HCT116 (cell line): ENCODE data around the gene CTTN. TPM values are rescaled to one million over a fixed set of nuclear protein-coding genes. Genes with fewer than 3 reads are reported as not detected.

Source experiments
- ATAC-seq: fragments of 200-7000 bp; cut with Tn5 transposase; 2 replicates; pipeline ENCODE4 v1.9.1; 2020; ENCODE audit warnings: mild to moderate bottlenecking, moderate library complexity
- BruUV-seq: library from RNA; stranded (reverse); fragments of 400-500 nt; replicated peaks from 2 replicates; lab custom pipeline; 2021; lab: Mats Ljungman, UMichigan
- CTCF ChIA-PET: fragments of 300-600 bp; sonication (Branson Sonifier 250); formaldehyde crosslinking; loops from one replicate; lab custom pipeline; 2021; ENCODE audit warnings: antibody characterized with exemption; lab: Charles Lee
- POLR2A ChIA-PET: fragments of 300-600, 350-600 bp; sonication (Branson Sonifier 250); formaldehyde crosslinking; loops from one replicate; lab custom pipeline; 2021; ENCODE audit warnings: antibody characterized with exemption; lab: Charles Lee
- RAD21 ChIA-PET, 2 experiments: fragments of 300-600 bp; sonication (Branson Sonifier 250); formaldehyde crosslinking; loops; one replicate each; lab custom pipeline; 2023; ENCODE audit warnings: low total read pairs in 2 of 2; ENCODE audit not compliant: uncharacterized antibody in 2 of 2, unreplicated experiment in 2 of 2, low non-redundant PET in 1 of 2; lab: Charles Lee
- DNase-seq: peaks from one replicate; pipeline ENCODE4 v3.0.0-alpha.2; 2010; ENCODE audit warnings: low read depth, low spot score
- H2AFZ ChIP-seq: fragments of 200-600 bp; shearing (Covaris generic), sonication (generic); 2 replicates; pipeline ENCODE4 v1.6.1; 2017; ENCODE audit warnings: low read depth, mixed run types, mixed read lengths, antibody characterized with exemption, low read length; ENCODE audit not compliant: poor library complexity, severe bottlenecking
- H3K27ac ChIP-seq: 2 replicates; pipeline ENCODE4 v1.5.1; 2012; ENCODE audit warnings: low read depth, low read length
- H3K27me3 ChIP-seq: fragments of 200-600 bp; sonication (generic); 2 replicates; pipeline ENCODE4 v1.6.1; 2016; ENCODE audit warnings: mixed run types, low read length, mixed read lengths; ENCODE audit not compliant: insufficient read depth
- H3K36me3 ChIP-seq, 2 experiments: fragments of 200-500 bp in 1 of 2; fragments of 200-600 bp in 1 of 2; sonication (Bioruptor generic) in 1 of 2; sonication (generic) in 1 of 2; 2 replicates each; pipeline versions ENCODE4 v1.5.1 to v1.6.1; 2014 to 2016; ENCODE audit warnings: low read length in 2 of 2, inconsistent platforms in 1 of 2, mixed read lengths in 1 of 2, mixed run types in 1 of 2; ENCODE audit not compliant: insufficient read depth in 2 of 2, control insufficient read depth in 1 of 2
- H3K4me1 ChIP-seq, 2 experiments: fragments of 200-600 bp in 1 of 2; sonication (generic) in 1 of 2; 2 replicates each; pipeline versions ENCODE4 v1.5.1 to v1.6.1; 2012 to 2017; ENCODE audit warnings: low read length in 2 of 2, inconsistent platforms in 1 of 2, mild to moderate bottlenecking in 1 of 2, mixed read lengths in 1 of 2, mixed run types in 1 of 2, moderate library complexity in 1 of 2; ENCODE audit not compliant: insufficient read depth in 2 of 2, control insufficient read depth in 1 of 2
- H3K4me2 ChIP-seq: fragments of 200-600 bp; sonication (generic); 2 replicates; pipeline ENCODE4 v1.6.1; 2017; ENCODE audit warnings: mixed run types, low read length, mixed read lengths
- H3K4me3 ChIP-seq, 2 experiments: fragments of 200-600 bp in 1 of 2; sonication (generic) in 1 of 2; replicated peaks in 1 of 2; 2 replicates each; pipeline ENCODE4 v1.5.1; 2011 to 2016; ENCODE audit warnings: low read length in 2 of 2, control low read depth in 1 of 2, low read depth in 1 of 2, mild to moderate bottlenecking in 1 of 2, mixed read lengths in 1 of 2, mixed run types in 1 of 2
- H3K79me2 ChIP-seq: fragments of 200-600 bp; sonication (generic); 2 replicates; pipeline ENCODE4 v1.6.1; 2017; ENCODE audit warnings: mild to moderate bottlenecking, mixed run types, low read length, moderate library complexity, mixed read lengths; ENCODE audit not compliant: insufficient read depth
- H3K9ac ChIP-seq: fragments of 200-600 bp; sonication (generic); 2 replicates; pipeline ENCODE4 v1.6.1; 2016; ENCODE audit warnings: low read length, mixed read lengths
- H3K9me2 ChIP-seq: fragments of 200-600 bp; sonication (generic), shearing (Covaris generic); 2 replicates; pipeline ENCODE4 v1.6.1; 2017; ENCODE audit warnings: mixed run types, mild to moderate bottlenecking, moderate library complexity; ENCODE audit not compliant: insufficient read depth
- H3K9me3 ChIP-seq, 2 experiments: fragments of 200-500 bp in 1 of 2; fragments of 200-600 bp in 1 of 2; sonication (Bioruptor generic) in 1 of 2; sonication (generic) in 1 of 2; 2 replicates each; pipeline ENCODE4 v1.6.1; 2014 to 2017; ENCODE audit warnings: low read length in 2 of 2, mixed read lengths in 2 of 2, inconsistent platforms in 1 of 2, low read depth in 1 of 2, mild to moderate bottlenecking in 1 of 2, mixed run types in 1 of 2, moderate library complexity in 1 of 2; ENCODE audit not compliant: control insufficient read depth in 1 of 2, insufficient read depth in 1 of 2
- H4K20me1 ChIP-seq: fragments of 200-600 bp; sonication (generic), shearing (Covaris generic); 2 replicates; pipeline ENCODE4 v1.6.1; 2017; ENCODE audit warnings: mixed run types, mild to moderate bottlenecking, moderate library complexity; ENCODE audit not compliant: insufficient read depth
- CTCF ChIP-seq, 3 experiments: fragments of 200-600 bp in 1 of 3; sonication (generic) in 1 of 3; IDR thresholded peaks in 2 of 3; conservative IDR thresholded peaks in 1 of 3; 2 replicates each; pipeline ENCODE4 v1.5.1; 2012 to 2017; ENCODE audit warnings: low read depth in 2 of 3, low read length in 2 of 3, antibody characterized with exemption in 1 of 3, borderline replicate concordance in 1 of 3, control low read depth in 1 of 3, mild to moderate bottlenecking in 1 of 3, mixed read lengths in 1 of 3, mixed run types in 1 of 3, moderate library complexity in 1 of 3; ENCODE audit not compliant: insufficient read depth in 1 of 3
- ELF1 ChIP-seq: IDR thresholded peaks from 2 replicates; pipeline ENCODE4 v1.6.1; 2012; ENCODE audit warnings: low read depth, borderline replicate concordance
- EZH2phosphoT487 ChIP-seq: fragments of 200-600 bp; IDR thresholded peaks from 2 replicates; pipeline ENCODE4 v1.6.1; 2018; ENCODE audit warnings: antibody characterized with exemption, borderline replicate concordance
- FOSL1 ChIP-seq: IDR thresholded peaks from 2 replicates; pipeline ENCODE4 v1.6.1; 2012; ENCODE audit warnings: low read depth
- POLR2A ChIP-seq: IDR thresholded peaks from 2 replicates; pipeline ENCODE4 v1.7.0; 2011; ENCODE audit warnings: borderline replicate concordance; ENCODE audit not compliant: insufficient read depth, insufficient read length; ENCODE audit errors: extremely low read depth
- POLR2AphosphoS5 ChIP-seq: IDR thresholded peaks from 2 replicates; pipeline ENCODE4 v1.6.1; 2011; ENCODE audit warnings: mild to moderate bottlenecking, low read depth, low read length, moderate library complexity
- RAD21 ChIP-seq: IDR thresholded peaks from 2 replicates; pipeline ENCODE4 v1.6.1; 2012; ENCODE audit warnings: low read depth, mild to moderate bottlenecking
- SIN3A ChIP-seq: IDR thresholded peaks from 2 replicates; pipeline ENCODE4 v1.6.1; 2012; ENCODE audit warnings: low read depth
- TCF7L2 ChIP-seq: IDR thresholded peaks from 2 replicates; pipeline ENCODE4 v1.7.0; 2011; ENCODE audit warnings: borderline replicate concordance, inconsistent platforms; ENCODE audit not compliant: insufficient read depth, insufficient read length; ENCODE audit errors: extremely low read depth
- intact Hi-C: fragments of 100-400 bp; cut with micrococcal nuclease; formaldehyde crosslinking; loops from 2 replicates; pipeline ENCODE4 v1.10.0; 2022
- total RNA-seq: library from RNA; stranded (reverse); gene quantifications from one replicate; pipeline ENCODE4 v1.2.1, GENCODE V29; 2021; ENCODE audit not compliant: unreplicated experiment
- TF ChIP-seq, protein P1 (sequence below): IDR thresholded peaks from 2 replicates; pipeline ENCODE4 v1.6.1; 2012
- TF ChIP-seq, protein P2 (sequence below): IDR thresholded peaks from 2 replicates; pipeline ENCODE4 v1.6.1; 2012; ENCODE audit warnings: low read depth
- TF ChIP-seq, protein P3 (sequence below): IDR thresholded peaks from 2 replicates; pipeline ENCODE4 v1.6.1; 2012

CTTN gene
- total RNA-seq, 1 experiment from 2014 or later: 249 TPM

DNA sequence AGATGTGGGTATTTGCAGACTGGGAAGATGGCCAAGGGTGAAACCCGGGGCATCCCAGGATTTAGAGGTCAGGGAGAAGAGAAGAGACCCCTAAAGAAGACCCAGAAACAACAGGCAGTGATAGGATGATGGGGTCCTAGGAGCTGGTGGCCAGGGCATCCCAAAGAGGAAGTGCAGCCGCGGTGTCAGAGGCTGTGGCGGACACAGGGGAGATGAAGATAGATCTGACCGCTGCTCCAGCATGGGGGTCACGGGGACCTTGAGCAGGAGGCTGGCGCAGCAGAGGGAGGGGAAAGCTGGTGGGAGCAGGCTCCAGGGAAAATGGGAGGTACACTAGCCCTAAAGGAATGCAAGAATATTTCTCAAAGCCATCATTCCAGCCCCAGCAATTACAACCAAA lies 47.3 kb downstream of the CTTN start:
- 0 out of 4 replicates have a peak, but pooled peaks cover 0 to 2% of the 10 kb centered on the region in 2 experiments for H3K36me3 ChIP-seq
- peaks cover 0 to 22% of the 10 kb centered on the region in 2 experiments; a peak in 1 of 4 replicates for H3K9me3 ChIP-seq
- no peak overlapping the region for H3K27ac ChIP-seq
- ChIA-PET POLR2A (no interaction called here), CTCF (no interaction called here), RAD21 (no interaction called here)
- H3K4me3 ChIP-seq: no peak overlapping the region
- intact Hi-C loops: no loop called here
- H3K27me3 ChIP-seq: no peaks in the 10 kb centered on the region
- no peak overlapping the region for H3K4me2 ChIP-seq
- no peaks in the 10 kb centered on the region for H3K79me2 ChIP-seq
- no peak overlapping the region for H3K9ac ChIP-seq
- no peak overlapping the region for H2AFZ ChIP-seq
- H4K20me1 ChIP-seq: no peaks in the 10 kb centered on the region
- no peak for TF ChIP-seq CTCF (IDR thresholded peaks at IDR 0.05 in 2 of 3, conservative IDR thresholded peaks at IDR 0.05 in 1 of 3; ENCODE audit: borderline replicate concordance in 1 of 3, insufficient read depth in 1 of 3, low read depth in 2 of 3, low read length in 2 of 3)
- TF ChIP-seq, protein P1, sequence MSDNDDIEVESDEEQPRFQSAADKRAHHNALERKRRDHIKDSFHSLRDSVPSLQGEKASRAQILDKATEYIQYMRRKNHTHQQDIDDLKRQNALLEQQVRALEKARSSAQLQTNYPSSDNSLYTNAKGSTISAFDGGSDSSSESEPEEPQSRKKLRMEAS: no peak
- no peak for TF ChIP-seq TCF7L2
- TF ChIP-seq ELF1: no peak
- no peak for TF ChIP-seq EZH2phosphoT487
- no peak for TF ChIP-seq RAD21
- TF ChIP-seq POLR2AphosphoS5: no peak
- no peak for TF ChIP-seq FOSL1
- TF ChIP-seq SIN3A: no peak
- TF ChIP-seq, protein P2, sequence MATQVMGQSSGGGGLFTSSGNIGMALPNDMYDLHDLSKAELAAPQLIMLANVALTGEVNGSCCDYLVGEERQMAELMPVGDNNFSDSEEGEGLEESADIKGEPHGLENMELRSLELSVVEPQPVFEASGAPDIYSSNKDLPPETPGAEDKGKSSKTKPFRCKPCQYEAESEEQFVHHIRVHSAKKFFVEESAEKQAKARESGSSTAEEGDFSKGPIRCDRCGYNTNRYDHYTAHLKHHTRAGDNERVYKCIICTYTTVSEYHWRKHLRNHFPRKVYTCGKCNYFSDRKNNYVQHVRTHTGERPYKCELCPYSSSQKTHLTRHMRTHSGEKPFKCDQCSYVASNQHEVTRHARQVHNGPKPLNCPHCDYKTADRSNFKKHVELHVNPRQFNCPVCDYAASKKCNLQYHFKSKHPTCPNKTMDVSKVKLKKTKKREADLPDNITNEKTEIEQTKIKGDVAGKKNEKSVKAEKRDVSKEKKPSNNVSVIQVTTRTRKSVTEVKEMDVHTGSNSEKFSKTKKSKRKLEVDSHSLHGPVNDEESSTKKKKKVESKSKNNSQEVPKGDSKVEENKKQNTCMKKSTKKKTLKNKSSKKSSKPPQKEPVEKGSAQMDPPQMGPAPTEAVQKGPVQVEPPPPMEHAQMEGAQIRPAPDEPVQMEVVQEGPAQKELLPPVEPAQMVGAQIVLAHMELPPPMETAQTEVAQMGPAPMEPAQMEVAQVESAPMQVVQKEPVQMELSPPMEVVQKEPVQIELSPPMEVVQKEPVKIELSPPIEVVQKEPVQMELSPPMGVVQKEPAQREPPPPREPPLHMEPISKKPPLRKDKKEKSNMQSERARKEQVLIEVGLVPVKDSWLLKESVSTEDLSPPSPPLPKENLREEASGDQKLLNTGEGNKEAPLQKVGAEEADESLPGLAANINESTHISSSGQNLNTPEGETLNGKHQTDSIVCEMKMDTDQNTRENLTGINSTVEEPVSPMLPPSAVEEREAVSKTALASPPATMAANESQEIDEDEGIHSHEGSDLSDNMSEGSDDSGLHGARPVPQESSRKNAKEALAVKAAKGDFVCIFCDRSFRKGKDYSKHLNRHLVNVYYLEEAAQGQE: no peak
- no peak for TF ChIP-seq POLR2A
- TF ChIP-seq, protein P3, sequence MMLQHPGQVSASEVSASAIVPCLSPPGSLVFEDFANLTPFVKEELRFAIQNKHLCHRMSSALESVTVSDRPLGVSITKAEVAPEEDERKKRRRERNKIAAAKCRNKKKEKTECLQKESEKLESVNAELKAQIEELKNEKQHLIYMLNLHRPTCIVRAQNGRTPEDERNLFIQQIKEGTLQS: no peak
- no TSS peak for BruUV-seq
- no peak for DNase-seq
- ATAC-seq: no peak
- H3K9me2 ChIP-seq: no peaks in the 10 kb centered on the region
- no peaks in the 10 kb centered on the region for H3K4me1 ChIP-seq
